Cardiac fibroblast (primary cell): ENCODE results near the gene TMPRSS9.

Source experiments
- DNase-seq, 2 donors: peaks; one replicate each; pipeline versions ENCODE4 v3.0.0 to v3.0.0-alpha.2; 2010; ENCODE audit warnings: low read depth in 2 of 2
- H3K4me3 ChIP-seq, 2 donors: replicated peaks in 1 of 2; 1 replicate in 1 of 2; 2 replicates in 1 of 2; pipeline ENCODE4 v1.5.1; 2011; ENCODE audit warnings: low read depth in 2 of 2, low read length in 2 of 2, mild to moderate bottlenecking in 2 of 2, moderate library complexity in 1 of 2
- TF ChIP-seq, protein P1 (sequence below): IDR thresholded peaks from one replicate; pipeline ENCODE4 v1.5.1; 2011; ENCODE audit warnings: low read depth, mild to moderate bottlenecking, low read length, inconsistent platforms

TMPRSS9 gene

GRCh38 chr19:2427429-2428320 is 67.6 kb downstream of the TMPRSS9 start, which contains the start of gene TIMM13:
TIMM13 (minus strand) TSS chr19:2427586; CDS start chr19:2427533, 53 bp downstream.
- peak within 1 kb of the TSS; percentile 74 to 90 for H3K4me3 ChIP-seq
- DNase-seq = peak; percentile 97 to 98
- TF ChIP-seq, protein P1, sequence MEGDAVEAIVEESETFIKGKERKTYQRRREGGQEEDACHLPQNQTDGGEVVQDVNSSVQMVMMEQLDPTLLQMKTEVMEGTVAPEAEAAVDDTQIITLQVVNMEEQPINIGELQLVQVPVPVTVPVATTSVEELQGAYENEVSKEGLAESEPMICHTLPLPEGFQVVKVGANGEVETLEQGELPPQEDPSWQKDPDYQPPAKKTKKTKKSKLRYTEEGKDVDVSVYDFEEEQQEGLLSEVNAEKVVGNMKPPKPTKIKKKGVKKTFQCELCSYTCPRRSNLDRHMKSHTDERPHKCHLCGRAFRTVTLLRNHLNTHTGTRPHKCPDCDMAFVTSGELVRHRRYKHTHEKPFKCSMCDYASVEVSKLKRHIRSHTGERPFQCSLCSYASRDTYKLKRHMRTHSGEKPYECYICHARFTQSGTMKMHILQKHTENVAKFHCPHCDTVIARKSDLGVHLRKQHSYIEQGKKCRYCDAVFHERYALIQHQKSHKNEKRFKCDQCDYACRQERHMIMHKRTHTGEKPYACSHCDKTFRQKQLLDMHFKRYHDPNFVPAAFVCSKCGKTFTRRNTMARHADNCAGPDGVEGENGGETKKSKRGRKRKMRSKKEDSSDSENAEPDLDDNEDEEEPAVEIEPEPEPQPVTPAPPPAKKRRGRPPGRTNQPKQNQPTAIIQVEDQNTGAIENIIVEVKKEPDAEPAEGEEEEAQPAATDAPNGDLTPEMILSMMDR = no peak

DNA sequence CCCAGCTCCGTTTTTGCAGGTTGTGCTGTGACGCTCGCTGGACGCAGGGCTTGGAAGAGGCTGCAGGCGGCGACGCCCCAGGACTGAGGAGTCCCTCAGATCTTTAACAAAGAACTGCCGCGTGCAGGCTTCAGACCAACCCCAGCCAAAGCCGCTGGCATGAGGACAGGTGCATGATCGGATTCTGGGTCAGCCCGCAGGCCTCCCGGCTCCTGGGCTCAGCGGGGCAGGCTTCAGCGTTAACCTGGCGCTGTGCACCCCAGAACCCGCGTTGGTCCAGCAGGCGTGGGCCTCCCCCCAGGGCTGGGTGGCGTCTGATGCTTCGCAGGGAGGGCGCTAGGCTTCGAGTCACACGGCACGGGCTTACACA is 68.2 kb downstream of the TMPRSS9 start:
- DNase-seq = no peak
- TF ChIP-seq, protein P1 = no peak
- no peak overlapping the region for H3K4me3 ChIP-seq

- H3K4me3 ChIP-seq = no peak overlapping the region
- TF ChIP-seq, protein P1 = no peak
- no peak for DNase-seq
These were observed 69.0 kb downstream of the TMPRSS9 start for GRCh38 chr19:2428756-2429711.

DNA sequence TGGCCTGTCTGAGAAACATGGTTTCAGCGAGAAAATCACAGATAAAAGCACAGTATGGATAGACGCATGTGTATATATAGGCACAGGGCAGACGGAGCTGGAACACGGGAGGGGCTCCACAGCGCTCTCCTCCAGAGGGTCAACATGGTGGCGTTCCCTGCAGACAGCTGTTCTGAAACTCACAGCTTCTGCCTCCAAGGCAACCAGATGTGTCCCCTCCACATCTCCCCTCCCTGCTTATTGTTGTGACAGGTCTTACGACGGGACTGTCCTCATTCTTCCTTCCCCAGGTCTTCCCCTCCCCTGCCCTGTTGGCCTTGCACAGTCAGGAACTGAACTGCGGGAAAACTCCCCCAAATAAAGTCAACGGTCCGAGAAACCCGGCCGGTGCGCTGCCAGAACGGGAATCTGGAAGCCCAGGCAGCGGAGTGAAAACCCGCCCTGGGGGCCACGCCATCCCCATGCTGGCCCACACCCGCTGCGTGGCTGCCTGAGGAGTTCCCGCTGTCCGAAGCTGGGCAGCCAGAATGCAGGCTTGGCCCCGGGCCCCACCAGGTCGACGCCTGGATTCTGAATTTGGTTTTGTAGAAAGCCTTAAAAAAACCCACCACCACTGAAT is 70.0 kb downstream of the TMPRSS9 start:
- TF ChIP-seq, protein P1 = no peak
- no peak overlapping the region for H3K4me3 ChIP-seq
- DNase-seq = no peak

GRCh38 chr19:2431318-2432055 is 71.4 kb downstream of the TMPRSS9 start:
- DNase-seq = no peak
- TF ChIP-seq, protein P1 = no peak
- no peak overlapping the region for H3K4me3 ChIP-seq
